ENCODE data around the gene CIB1.

CIB1 gene

GRCh38 chr15:90241343-90242192 is 7.8 kb upstream of the CIB1 start:
- DNase-seq, result no peak

- DNase-seq, result no peak
These were observed 7.1 kb upstream of the CIB1 start for GRCh38 chr15:90240856-90241255.

DNA sequence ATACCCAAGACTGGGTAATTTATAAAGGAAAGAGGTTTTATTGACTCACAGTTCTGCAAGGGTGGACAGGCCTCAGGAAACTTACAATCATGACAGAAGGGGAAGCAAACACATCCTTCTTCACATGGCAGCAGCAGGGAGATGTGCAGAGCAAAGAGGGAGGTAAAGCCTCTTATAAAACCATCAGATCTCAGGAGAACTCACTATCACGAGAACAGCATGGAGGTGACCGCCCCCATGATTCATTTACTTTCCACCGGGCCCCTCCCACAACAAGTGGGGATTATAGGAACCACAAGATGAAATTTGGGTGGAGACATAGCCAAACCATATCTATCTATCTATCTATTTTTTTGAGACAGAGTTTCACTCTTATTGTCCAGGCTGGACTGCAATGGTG is 5.6 kb upstream of the CIB1 start:
- no peak for DNase-seq

GRCh38 chr15:90234096-90234988 is 601 bp upstream of the CIB1 start, which contains the start of gene GDPGP1:
Gene GDPGP1 (plus strand): TSS chr15:90234209. CDS start chr15:90240909, 6,700 bp downstream.
- peak in 3 of 58 donors; percentile 81 to 93 (median 83) for DNase-seq

GRCh38 chr15:90232941-90233386 is 777 bp downstream of the CIB1 start:
- no peak for DNase-seq

DNA sequence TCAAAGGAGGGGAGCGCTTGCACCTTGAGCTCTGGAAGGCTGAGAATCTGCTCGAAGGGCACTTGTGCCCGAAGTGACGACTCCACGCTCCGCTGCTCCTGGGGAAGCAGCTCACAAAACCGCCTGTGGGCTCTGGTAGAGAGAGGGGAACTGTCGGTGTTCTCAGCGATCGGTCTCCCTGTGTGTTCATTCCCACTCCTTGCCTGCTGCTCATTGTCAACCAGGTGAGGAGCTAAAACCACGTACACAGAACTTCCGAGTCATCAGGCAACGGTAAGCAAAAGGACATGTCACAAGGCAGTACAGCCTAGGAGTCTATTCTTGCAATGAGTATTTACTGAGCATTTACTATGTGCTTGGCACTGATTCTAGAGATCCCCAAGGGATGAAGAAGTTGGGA is 1.5 kb downstream of the CIB1 start:
- DNase-seq, result no peak

GRCh38 chr15:90231028-90232017 is 2.4 kb downstream of the CIB1 start:
- DNase-seq, result peak in 1 of 58 donors; percentile 41

DNA sequence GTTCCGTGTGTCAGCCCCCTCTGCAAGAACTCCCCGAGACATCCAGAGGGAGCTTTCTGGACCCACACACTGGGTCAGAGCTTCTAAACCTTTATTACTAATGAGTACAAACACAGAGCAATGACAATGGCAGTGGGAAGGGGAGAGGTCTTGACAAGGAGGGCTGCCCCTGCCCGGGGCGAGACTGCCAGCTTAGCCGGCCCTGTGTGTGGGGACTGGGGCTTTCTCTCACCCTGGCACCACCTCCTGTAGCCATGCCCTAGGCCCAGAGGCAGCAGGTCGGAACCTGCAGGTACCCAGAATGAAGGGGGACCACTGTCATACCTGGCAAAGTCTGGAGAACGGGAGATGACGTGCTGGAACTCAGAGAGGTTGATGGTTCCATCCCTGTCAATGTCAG is 3.1 kb downstream of the CIB1 start:
- no peak for DNase-seq

DNA sequence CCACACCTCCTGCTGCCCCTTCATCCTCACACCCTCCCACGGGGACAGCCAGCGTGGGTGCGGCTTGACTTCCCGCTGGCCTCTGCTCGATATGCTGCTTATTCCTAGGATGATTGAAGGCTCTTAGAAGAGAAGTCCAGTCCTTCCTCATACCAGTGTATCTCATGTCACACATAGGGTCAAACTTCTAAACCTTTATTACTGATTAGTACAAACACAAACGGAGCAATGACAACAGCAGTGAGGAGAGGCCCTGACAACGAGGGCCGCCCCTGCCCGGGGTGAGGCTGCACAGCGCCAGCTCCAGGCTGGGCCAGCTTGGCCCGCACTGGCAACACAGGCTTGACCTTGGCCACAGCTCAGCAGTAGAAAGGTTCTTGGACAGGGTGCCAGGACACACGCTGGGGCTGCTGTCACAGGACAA is 3.7 kb downstream of the CIB1 start:
- peak in 40 of 58 donors; percentile 14 to 82 (median 42) for DNase-seq

DNA sequence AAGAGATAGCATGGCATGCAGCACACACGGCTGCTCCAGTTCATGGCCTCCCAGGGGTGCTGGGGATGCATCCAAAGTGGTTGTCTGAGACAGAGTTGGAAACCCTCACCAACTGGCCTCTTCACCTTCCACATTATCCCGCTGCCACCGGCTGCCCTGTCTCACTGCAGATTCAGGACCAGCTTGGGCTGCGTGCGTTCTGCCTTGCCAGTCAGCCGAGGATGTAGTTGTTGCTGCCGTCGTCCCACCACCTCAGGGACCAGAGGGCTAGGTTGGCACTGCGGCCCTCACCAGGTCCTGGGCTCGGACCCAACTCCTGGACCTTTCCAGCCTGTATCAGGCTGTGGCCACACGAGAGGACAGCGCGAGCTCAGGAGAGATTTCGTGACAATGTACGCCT is 4.8 kb downstream of the CIB1 start:
- no peak for DNase-seq

DNA sequence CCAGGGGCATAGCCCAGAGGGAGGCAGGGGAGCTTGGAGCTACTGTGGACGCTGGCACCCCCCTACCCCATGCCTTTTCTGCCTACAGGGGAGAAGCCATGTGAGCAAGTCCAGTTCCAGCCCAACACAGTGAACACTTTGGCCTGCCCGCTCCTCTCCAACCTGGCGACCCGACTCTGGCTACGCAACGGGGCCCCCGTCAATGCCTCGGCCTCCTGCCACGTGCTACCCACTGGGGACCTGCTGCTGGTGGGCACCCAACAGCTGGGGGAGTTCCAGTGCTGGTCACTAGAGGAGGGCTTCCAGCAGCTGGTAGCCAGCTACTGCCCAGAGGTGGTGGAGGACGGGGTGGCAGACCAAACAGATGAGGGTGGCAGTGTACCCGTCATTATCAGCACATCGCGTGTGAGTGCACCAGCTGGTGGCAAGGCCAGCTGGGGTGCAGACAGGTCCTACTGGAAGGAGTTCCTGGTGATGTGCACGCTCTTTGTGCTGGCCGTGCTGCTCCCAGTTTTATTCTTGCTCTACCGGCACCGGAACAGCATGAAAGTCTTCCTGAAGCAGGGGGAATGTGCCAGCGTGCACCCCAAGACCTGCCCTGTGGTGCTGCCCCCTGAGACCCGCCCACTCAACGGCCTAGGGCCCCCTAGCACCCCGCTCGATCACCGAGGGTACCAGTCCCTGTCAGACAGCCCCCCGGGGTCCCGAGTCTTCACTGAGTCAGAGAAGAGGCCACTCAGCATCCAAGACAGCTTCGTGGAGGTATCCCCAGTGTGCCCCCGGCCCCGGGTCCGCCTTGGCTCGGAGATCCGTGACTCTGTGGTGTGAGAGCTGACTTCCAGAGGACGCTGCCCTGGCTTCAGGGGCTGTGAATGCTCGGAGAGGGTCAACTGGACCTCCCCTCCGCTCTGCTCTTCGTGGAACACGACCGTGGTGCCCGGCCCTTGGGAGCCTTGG is 5.6 kb downstream of the CIB1 start:
- DNase-seq, result no peak

GRCh38 chr15:90227336-90227735 is 6.4 kb downstream of the CIB1 start:
- DNase-seq, result no peak

GRCh38 chr15:90225504-90226234 is 8.1 kb downstream of the CIB1 start:
- DNase-seq, result no peak

GRCh38 chr15:90225047-90225446 is 8.7 kb downstream of the CIB1 start:
- DNase-seq, result no peak

DNA sequence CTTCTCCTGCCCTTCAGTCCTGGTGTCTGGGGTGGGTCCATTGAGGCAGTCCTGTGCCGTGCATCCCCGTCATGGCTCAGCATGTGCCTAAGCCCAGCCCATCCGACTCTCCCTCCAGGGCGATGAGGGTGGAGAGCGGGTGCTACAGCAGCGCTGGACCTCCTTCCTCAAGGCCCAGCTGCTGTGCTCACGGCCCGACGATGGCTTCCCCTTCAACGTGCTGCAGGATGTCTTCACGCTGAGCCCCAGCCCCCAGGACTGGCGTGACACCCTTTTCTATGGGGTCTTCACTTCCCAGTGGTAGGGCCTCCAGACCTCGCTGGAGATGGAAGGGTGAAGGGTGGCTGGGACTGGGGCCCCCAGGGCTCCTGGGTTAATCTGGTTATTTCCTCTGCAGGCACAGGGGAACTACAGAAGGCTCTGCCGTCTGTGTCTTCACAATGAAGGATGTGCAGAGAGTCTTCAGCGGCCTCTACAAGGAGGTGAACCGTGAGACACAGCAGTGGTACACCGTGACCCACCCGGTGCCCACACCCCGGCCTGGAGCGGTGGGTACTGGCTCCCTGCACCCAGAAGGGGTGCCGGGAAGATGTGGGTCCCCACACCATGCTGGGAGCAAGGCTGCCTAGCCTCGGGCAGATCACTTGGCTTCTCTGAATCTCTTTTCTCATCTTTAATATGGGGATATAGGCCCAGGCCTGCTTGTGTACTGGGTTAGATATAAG is 10.1 kb downstream of the CIB1 start:
- no peak for DNase-seq

- no peak for DNase-seq
These were observed 11.2 kb downstream of the CIB1 start for GRCh38 chr15:90222547-90222946.

- peak in 55 of 58 donors; percentile 20 to 86 (median 69) for DNase-seq
These were observed 12.4 kb downstream of the CIB1 start for GRCh38 chr15:90221246-90221900.
